ENCODE data around the gene TMEM250. TPM values are rescaled to one million over a fixed set of nuclear protein-coding genes. Genes with fewer than 3 reads are reported as not detected.

The TMEM250 gene
- total RNA-seq, 4 donors from 2014 or later = 23.8 to 31.1 (median 28.4) TPM

DNA sequence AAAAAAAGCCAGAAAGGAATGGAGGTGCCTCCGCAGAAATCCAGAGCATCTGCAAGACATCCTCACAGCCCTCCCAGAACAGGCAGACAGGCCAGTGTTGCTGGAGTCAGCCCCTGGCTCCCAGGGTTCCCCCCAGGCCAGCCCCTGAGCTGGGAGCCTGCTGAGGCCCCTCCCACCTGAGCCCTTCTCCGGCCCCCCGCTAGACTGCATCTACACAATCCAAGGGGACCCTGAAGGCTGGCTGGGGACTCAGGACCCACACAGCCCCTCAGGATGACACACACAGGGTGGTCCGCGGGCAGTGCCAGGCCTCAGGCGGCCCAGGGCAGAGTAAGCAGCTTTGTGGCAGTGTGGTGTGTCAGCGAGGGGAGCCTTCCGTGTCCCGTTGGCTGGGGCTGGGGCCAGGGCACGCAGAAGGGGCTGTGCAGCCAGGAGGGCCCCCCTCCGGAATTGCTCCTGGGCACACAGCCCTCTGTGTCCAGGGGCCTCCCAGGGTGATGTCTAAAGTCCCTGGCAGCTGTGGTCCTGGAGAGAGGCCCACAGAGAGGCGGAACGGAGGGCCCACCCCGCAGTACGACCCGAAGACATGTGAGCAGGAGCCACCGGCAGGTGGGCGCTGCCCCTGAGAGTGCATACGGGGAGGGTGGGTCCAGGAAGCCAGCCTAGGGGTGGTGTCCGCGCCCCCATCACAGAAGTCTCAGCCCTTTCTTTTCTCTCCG, 2.9 kb downstream of the TMEM250 start:
- ATAC-seq (ENCODE audit: low FRiP score) (no peak), DNase-seq (ENCODE audit: low spot score) (no peak)
- TF ChIP-seq, protein P1, sequence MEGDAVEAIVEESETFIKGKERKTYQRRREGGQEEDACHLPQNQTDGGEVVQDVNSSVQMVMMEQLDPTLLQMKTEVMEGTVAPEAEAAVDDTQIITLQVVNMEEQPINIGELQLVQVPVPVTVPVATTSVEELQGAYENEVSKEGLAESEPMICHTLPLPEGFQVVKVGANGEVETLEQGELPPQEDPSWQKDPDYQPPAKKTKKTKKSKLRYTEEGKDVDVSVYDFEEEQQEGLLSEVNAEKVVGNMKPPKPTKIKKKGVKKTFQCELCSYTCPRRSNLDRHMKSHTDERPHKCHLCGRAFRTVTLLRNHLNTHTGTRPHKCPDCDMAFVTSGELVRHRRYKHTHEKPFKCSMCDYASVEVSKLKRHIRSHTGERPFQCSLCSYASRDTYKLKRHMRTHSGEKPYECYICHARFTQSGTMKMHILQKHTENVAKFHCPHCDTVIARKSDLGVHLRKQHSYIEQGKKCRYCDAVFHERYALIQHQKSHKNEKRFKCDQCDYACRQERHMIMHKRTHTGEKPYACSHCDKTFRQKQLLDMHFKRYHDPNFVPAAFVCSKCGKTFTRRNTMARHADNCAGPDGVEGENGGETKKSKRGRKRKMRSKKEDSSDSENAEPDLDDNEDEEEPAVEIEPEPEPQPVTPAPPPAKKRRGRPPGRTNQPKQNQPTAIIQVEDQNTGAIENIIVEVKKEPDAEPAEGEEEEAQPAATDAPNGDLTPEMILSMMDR (IDR thresholded peaks at IDR 0.05) = no peak

- DNase-seq (ENCODE audit: low spot score) (no peak), ATAC-seq (ENCODE audit: low FRiP score) (no peak)
- TF ChIP-seq, protein P1 (IDR thresholded peaks at IDR 0.05) = no peak
Observed at GRCh38 chr9:136115206-136115605, 3.5 kb downstream of the TMEM250 start.

GRCh38 chr9:136114610-136115009, 4.1 kb downstream of the TMEM250 start:
- TF ChIP-seq, protein P1 (IDR thresholded peaks at IDR 0.05) = no peak
- DNase-seq (ENCODE audit: low spot score) (no peak), ATAC-seq (ENCODE audit: low FRiP score) (no peak)

DNA sequence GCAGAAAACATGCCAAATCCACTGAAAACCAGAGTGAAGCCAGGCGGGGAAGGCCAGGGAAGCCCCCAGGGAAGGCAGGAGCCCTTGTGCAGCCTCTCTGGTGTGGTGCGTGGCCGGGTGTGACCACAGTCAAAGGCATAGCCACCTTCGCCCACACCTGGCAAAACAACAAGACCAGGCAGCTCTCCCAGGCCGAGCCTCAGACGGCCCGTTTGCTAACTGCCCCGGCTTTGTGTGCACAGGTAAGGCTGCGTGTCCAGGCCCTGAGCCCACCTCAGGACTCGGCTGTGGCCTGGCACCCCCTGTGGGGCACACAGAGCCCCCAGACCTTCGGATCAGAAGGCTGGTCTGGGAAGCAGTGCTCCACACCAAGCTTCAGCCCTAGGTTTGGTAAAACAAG, 6.1 kb downstream of the TMEM250 start:
- ATAC-seq (ENCODE audit: low FRiP score) (no peak), DNase-seq (ENCODE audit: low spot score) (no peak)
- TF ChIP-seq, protein P1 (IDR thresholded peaks at IDR 0.05) = no peak

GRCh38 chr9:136111910-136112309, 6.8 kb downstream of the TMEM250 start:
- DNase-seq (ENCODE audit: low spot score) = no peak
- ATAC-seq (ENCODE audit: low FRiP score) = no peak
- TF ChIP-seq, protein P1 (IDR thresholded peaks at IDR 0.05) = no peak

DNA sequence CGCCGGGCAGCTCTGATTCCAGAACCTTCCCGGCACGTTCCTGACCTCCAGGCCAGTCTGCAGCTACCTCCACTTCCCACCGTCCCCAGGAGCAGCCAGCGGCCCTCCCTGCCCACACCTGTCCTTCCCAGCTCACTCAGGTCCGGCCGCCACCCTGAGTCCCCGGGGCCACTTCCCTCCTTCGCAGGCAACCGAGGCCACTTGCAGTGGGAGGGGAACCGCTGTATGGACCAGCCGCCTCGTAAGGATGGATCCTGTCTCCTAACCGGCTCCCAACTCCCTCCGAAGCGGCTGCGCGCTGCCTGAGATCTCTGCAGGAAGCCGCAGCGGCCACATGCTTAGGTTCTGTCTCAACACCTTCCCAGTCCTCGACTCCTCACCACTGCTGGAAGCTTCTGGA, 7.5 kb downstream of the TMEM250 start:
- DNase-seq (ENCODE audit: low spot score) (no peak), ATAC-seq (ENCODE audit: low FRiP score) (no peak)
- TF ChIP-seq, protein P1 (IDR thresholded peaks at IDR 0.05) = no peak

All from omental fat pad (tissue), 4 donors.